ENCODE data around the gene NUTM2F.

The NUTM2F gene

DNA sequence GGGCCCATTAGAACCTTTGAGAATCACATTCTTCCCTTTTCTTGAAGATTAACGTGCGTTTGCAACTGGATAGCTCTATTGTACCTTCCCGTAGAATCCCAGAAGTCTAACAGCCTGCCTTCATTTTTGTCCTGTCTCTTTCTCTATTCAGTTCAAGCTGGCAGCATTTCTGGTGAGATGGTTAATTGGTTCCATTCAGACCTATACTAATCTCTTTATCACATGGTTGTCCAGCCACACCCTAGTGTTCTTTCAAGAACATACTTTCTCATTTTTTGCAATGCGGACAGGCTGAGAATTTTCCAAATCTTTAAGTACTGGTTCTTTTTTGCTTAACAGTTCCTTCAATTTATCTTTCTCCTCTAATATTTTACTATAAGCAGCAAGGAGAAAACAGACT lies 26.0 kb downstream of the NUTM2F start:
- no peak overlapping the region for H3K27ac ChIP-seq
- H3K4me3 ChIP-seq (ENCODE audit: low read depth, low read length) = no peak overlapping the region
- in situ Hi-C loops (cut with HindIII; ENCODE audit: low pct_ligation_motif_present, low sequenced_read_pairs) = no loop called here
- H3K27me3 ChIP-seq (replicated peaks) = no peaks in the 10 kb centered on the region
- no peaks in the 10 kb centered on the region for H3K36me3 ChIP-seq (replicated peaks)
- TF ChIP-seq, protein P1, sequence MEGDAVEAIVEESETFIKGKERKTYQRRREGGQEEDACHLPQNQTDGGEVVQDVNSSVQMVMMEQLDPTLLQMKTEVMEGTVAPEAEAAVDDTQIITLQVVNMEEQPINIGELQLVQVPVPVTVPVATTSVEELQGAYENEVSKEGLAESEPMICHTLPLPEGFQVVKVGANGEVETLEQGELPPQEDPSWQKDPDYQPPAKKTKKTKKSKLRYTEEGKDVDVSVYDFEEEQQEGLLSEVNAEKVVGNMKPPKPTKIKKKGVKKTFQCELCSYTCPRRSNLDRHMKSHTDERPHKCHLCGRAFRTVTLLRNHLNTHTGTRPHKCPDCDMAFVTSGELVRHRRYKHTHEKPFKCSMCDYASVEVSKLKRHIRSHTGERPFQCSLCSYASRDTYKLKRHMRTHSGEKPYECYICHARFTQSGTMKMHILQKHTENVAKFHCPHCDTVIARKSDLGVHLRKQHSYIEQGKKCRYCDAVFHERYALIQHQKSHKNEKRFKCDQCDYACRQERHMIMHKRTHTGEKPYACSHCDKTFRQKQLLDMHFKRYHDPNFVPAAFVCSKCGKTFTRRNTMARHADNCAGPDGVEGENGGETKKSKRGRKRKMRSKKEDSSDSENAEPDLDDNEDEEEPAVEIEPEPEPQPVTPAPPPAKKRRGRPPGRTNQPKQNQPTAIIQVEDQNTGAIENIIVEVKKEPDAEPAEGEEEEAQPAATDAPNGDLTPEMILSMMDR (IDR thresholded peaks at IDR 0.05; ENCODE audit: low read depth, low read length, missing control alignments) = no peak
- DNase-seq = no peak

DNA sequence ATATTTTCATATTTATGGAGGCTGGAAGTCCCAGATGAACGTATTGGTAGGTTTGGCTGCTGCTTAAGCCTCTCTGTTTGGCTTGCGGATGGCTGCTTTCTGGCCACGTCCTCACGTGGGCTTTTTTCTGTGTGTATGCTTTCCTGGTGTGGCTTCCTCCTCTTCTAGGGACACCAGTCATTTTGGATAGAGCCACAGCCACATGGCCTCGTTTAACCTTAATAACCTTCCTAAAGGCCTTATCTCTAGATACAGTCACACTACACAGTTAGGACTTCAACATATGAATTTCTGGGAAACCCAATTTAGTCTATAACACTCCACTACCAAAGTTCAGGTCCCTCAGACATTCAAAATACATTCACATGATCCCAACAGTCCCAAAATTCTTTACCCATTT lies 26.9 kb downstream of the NUTM2F start:
- Histone ChIP-seq H3K4me3 (ENCODE audit: low read depth, low read length) (no peak overlapping the region), H3K36me3 (replicated peaks) (no peaks in the 10 kb centered on the region), H3K27ac (no peak overlapping the region), H3K27me3 (replicated peaks) (no peaks in the 10 kb centered on the region)
- in situ Hi-C loops (cut with HindIII; ENCODE audit: low pct_ligation_motif_present, low sequenced_read_pairs) = no loop called here
- no peak for DNase-seq
- TF ChIP-seq, protein P1 (IDR thresholded peaks at IDR 0.05; ENCODE audit: low read depth, low read length, missing control alignments) = no peak

DNA sequence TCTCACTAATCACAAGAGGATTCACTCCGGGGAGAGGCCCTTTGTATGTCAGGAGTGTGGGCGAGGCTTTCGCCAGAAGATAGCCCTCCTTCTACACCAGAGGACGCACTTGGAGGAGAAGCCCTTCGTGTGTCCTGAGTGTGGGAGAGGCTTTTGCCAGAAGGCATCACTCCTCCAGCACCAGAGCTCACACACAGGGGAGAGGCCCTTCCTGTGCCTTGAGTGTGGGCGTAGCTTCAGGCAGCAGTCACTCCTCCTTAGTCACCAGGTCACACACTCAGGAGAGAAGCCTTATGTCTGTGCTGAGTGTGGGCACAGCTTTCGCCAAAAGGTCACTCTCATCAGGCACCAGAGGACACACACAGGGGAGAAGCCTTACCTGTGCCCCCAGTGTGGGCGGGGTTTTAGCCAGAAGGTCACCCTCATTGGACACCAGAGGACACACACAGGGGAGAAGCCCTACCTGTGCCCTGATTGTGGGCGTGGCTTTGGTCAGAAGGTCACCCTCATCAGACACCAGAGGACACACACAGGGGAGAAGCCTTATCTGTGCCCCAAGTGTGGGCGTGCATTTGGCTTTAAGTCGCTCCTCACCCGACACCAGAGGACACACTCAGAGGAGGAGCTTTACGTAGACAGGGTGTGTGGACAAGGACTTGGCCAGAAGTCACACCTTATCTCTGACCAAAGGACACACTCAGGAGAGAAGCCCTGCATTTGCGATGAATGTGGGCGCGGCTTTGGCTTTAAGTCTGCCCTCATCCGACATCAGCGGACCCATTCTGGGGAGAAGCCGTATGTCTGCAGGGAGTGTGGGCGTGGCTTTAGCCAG lies 27.8 kb downstream of the NUTM2F start:
- in situ Hi-C loops (cut with HindIII; ENCODE audit: low pct_ligation_motif_present, low sequenced_read_pairs) = no loop called here

GRCh38 chr9:94298949-94299599 lies 29.4 kb downstream of the NUTM2F start:
- in situ Hi-C loops (cut with HindIII; ENCODE audit: low pct_ligation_motif_present, low sequenced_read_pairs) = no loop called here
- DNase-seq = peak; percentile 23
- Histone ChIP-seq H3K36me3 (replicated peaks) (no peaks in the 10 kb centered on the region), H3K4me3 (ENCODE audit: low read depth, low read length) (no peak overlapping the region), H3K27ac (no peak overlapping the region), H3K27me3 (replicated peaks) (no peaks in the 10 kb centered on the region)
- TF ChIP-seq, protein P1 (IDR thresholded peaks at IDR 0.05; ENCODE audit: low read depth, low read length, missing control alignments) = no peak

More for the DNA sequence above, 27.8 kb downstream of the NUTM2F start:
- H3K27ac ChIP-seq = no peak overlapping the region
- no peak overlapping the region for H3K4me3 ChIP-seq (ENCODE audit: low read depth, low read length)
- TF ChIP-seq, protein P1 (IDR thresholded peaks at IDR 0.05; ENCODE audit: low read depth, low read length, missing control alignments) = no peak
- no peaks in the 10 kb centered on the region for H3K36me3 ChIP-seq (replicated peaks)
- H3K27me3 ChIP-seq (replicated peaks) = no peaks in the 10 kb centered on the region
- DNase-seq = no peak

DNA sequence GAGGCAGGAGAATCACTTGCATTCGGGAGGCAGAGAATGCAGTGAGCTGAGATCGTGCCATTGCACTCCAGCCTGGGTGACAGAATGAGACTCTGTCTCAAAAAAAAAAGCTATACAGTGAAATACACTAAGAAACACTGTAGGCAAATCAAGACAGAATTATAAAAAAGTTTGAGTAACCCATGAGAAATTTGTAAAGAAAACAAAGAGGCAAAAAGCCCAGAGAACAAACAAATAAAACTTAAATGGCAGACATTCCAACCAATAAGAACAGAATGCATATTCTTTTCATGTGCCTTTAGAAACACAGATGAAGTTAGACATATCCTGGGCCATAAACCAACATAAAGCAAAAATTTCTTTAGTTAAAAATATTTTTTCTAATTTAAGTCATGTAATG lies 38.8 kb downstream of the NUTM2F start:
- TF ChIP-seq, protein P1 (IDR thresholded peaks at IDR 0.05; ENCODE audit: low read depth, low read length, missing control alignments) = no peak
- in situ Hi-C loops (cut with HindIII; ENCODE audit: low pct_ligation_motif_present, low sequenced_read_pairs) = no loop called here
- Histone ChIP-seq H3K36me3 (replicated peaks) (no peaks in the 10 kb centered on the region), H3K4me3 (ENCODE audit: low read depth, low read length) (no peak overlapping the region), H3K27ac (no peak overlapping the region), H3K27me3 (replicated peaks) (no peaks in the 10 kb centered on the region)
- no peak for DNase-seq
